K562 (cell line): ENCODE results near the gene MSANTD4. TPM values are rescaled to one million over a fixed set of nuclear protein-coding genes. Genes with fewer than 3 reads are reported as not detected.

Experiments used
- ARHGAP35 ChIP-seq: fragments of 450-650 bp; IDR thresholded peaks from 2 replicates; pipeline ENCODE4 v1.6.1; 2018; ENCODE audit not compliant: partially characterized antibody
- ATF3 ChIP-seq, 2 experiments: fragments of 450-650 bp in 1 of 2; sonication (generic) in 1 of 2; formaldehyde crosslinking in 1 of 2; IDR thresholded peaks in 1 of 2; conservative IDR thresholded peaks in 1 of 2; 2 replicates each; pipeline versions ENCODE4 v1.6.1 to v1.8.1; 2016 to 2023; ENCODE audit warnings: mild to moderate bottlenecking in 2 of 2, moderate library complexity in 2 of 2, inconsistent platforms in 1 of 2, missing genetic modification reagents in 1 of 2
- ELF1 ChIP-seq: fragments of 200-800 bp; sonication (Bioruptor generic); IDR thresholded peaks from 2 replicates; pipeline ENCODE4 v1.6.1; 2016; ENCODE audit warnings: missing genetic modification characterization, missing compliant biosample characterization
- ELF4 ChIP-seq: fragments of 450-650 bp; formaldehyde crosslinking; IDR thresholded peaks from 2 replicates; pipeline ENCODE4 v1.4.0; 2022; ENCODE audit warnings: missing genetic modification characterization
- FOXP4 ChIP-seq: sonication (generic); formaldehyde crosslinking; IDR thresholded peaks from 2 replicates; pipeline ENCODE4 v1.8.0; 2022; ENCODE audit warnings: mild to moderate bottlenecking, missing genetic modification reagents, borderline replicate concordance
- HDAC1 ChIP-seq, 2 experiments: fragments of 450-650 bp; IDR thresholded peaks; 2 replicates each; pipeline ENCODE4 v1.6.1; 2016 to 2017; ENCODE audit warnings: inconsistent platforms in 1 of 2, mild to moderate bottlenecking in 1 of 2, moderate library complexity in 1 of 2
- JUNB ChIP-seq: fragments of 450-650 bp; formaldehyde crosslinking; conservative IDR thresholded peaks from 2 replicates; pipeline ENCODE4 v1.4.0; 2020; ENCODE audit warnings: mild to moderate bottlenecking
- MAFK ChIP-seq: IDR thresholded peaks from 2 replicates; pipeline ENCODE4 v1.6.1; 2011; ENCODE audit warnings: low read length, improper control_type of control experiment
- MAZ ChIP-seq, 2 experiments: fragments of 450-650 bp in 1 of 2; sonication (generic) in 1 of 2; formaldehyde crosslinking; IDR thresholded peaks in 1 of 2; conservative IDR thresholded peaks in 1 of 2; 2 replicates each; pipeline versions ENCODE4 v1.4.0 to v1.5.0; 2020; ENCODE audit warnings: mild to moderate bottlenecking in 1 of 2, missing genetic modification reagents in 1 of 2
- NR0B1 ChIP-seq: fragments of 450-650 bp; IDR thresholded peaks from one replicate; pipeline ENCODE4 v1.6.1; 2018; ENCODE audit warnings: mild to moderate bottlenecking, moderate library complexity; ENCODE audit not compliant: partially characterized antibody
- NR1H2 ChIP-seq: sonication (generic); formaldehyde crosslinking; IDR thresholded peaks from 2 replicates; pipeline ENCODE4 v1.4.0; 2020; ENCODE audit warnings: mild to moderate bottlenecking, missing genetic modification reagents
- RBM25 ChIP-seq: fragments of 200-400 bp; formaldehyde crosslinking; IDR thresholded peaks from 2 replicates; pipeline ENCODE4 v1.6.1; 2018; ENCODE audit warnings: low read length, low read depth, moderate library complexity; ENCODE audit not compliant: severe bottlenecking
- RNF2 ChIP-seq: sonication (generic); IDR thresholded peaks from 2 replicates; pipeline ENCODE4 v1.6.1; 2016
- SMARCE1 ChIP-seq: fragments of 450-650 bp; IDR thresholded peaks from 2 replicates; pipeline ENCODE4 v1.7.1; 2016; ENCODE audit warnings: mild to moderate bottlenecking
- STAT6 ChIP-seq: sonication (generic); formaldehyde crosslinking; IDR thresholded peaks from 2 replicates; pipeline ENCODE4 v1.8.1; 2023; ENCODE audit warnings: mild to moderate bottlenecking, missing genetic modification reagents
- TRIM28 ChIP-seq: fragments of 450-650 bp; IDR thresholded peaks from 2 replicates; pipeline ENCODE4 v1.6.1; 2017
- VEZF1 ChIP-seq: fragments of 200-800 bp; sonication (Bioruptor generic); IDR thresholded peaks from 2 replicates; pipeline ENCODE4 v1.6.1; 2017; ENCODE audit warnings: missing genetic modification characterization, missing compliant biosample characterization
- ZNF174 ChIP-seq: fragments of 250-450 bp; sonication (Bioruptor Pico); IDR thresholded peaks from 2 replicates; pipeline ENCODE4 v1.4.0; 2020; ENCODE audit warnings: mild to moderate bottlenecking
- ZNF551 ChIP-seq: fragments of 250-450 bp; sonication (Bioruptor Pico); IDR thresholded peaks from 2 replicates; pipeline ENCODE4 v1.5.0; 2021; ENCODE audit warnings: mild to moderate bottlenecking, moderate library complexity
- polyA plus RNA-seq, 8 experiments: library from polyadenylated mRNA; depleted of rRNA in 4 of 8; stranded (reverse) in 5 of 8; unstranded in 3 of 8; fragments of >200 nt; fragmentation: Nextera tagmentation in 2 of 8; fragmentation: Illumina TruSeq in 1 of 8; extraction: Ambion mirVana in 2 of 8; extraction: Trizol in 1 of 8; gene quantifications; 2 replicates each; pipeline versions ENCODE4 v1.2.1 to v1.2.3, GENCODE V29; 2011 to 2014; ENCODE audit warnings: inconsistent platforms in 1 of 8, missing spikeins in 1 of 8
- total RNA-seq, 7 experiments: library from RNA; depleted of rRNA in 6 of 7; stranded (reverse); fragments of >200 nt in 6 of 7; fragmentation: Illumina TruSeq in 2 of 7; extraction: Trizol in 2 of 7; gene quantifications; 2 replicates each; pipeline versions ENCODE4 v1.2.1 to v1.2.3, GENCODE V29; 2011 to 2021; ENCODE audit warnings: low replicate concordance in 1 of 7

MSANTD4 gene
- total and polyA plus RNA-seq, 9 of the 15 experiments (the other 6 are each of a cell fraction or from before 2014, with no cell fraction given), result 5.0 to 16.4 (median 10.2) TPM

GRCh38 chr11:106021967-106022794, at the start of gene MSANTD4 (continued):
- TF ChIP-seq NR0B1 (no peak), MAZ (CRISPR knock-in tag; conservative IDR thresholded peaks at IDR 0.05 in 1 of 2, IDR thresholded peaks at IDR 0.05 in 1 of 2) (peak; percentile 59 to 60; a peak in 3 of 4 replicates), ELF4 (0 out of 2 replicates have a peak, but pooled peaks have one; percentile 6), ATF3 (IDR thresholded peaks at IDR 0.05) (peak; percentile 72), ATF3 (CRISPR knock-in tag; conservative IDR thresholded peaks at IDR 0.05) (no peak), JUNB (CRISPR knock-in tag) (0 out of 2 replicates have a peak, but pooled peaks have one; percentile 29), SMARCE1 (no peak), RBM25 (peak; percentile 88), STAT6 (CRISPR knock-in tag) (no peak), ARHGAP35 (no peak), HDAC1 (IDR thresholded peaks at IDR 0.05) (0 out of 4 replicates have a peak, but pooled peaks of 1 of the 2 experiments have one; percentile 15), FOXP4 (CRISPR knock-in tag) (no peak), ELF1 (peak; percentile 84), MAFK (no peak), ZNF551 (no peak), NR1H2 (CRISPR knock-in tag) (no peak), TRIM28 (no peak), ZNF174 (CRISPR knock-in tag) (no peak), RNF2 (no peak), VEZF1 (CRISPR knock-in tag) (peak; percentile 81)
